ENCODE data around the gene PRKAR1B.

- TF ChIP-seq CBX3 (IDR thresholded peaks at IDR 0.05; ENCODE audit: borderline replicate concordance, low read depth) (no peak), RCOR1 (conservative IDR thresholded peaks at IDR 0.05; ENCODE audit: low read depth, low read length) (no peak)
These were observed 155.2 kb downstream of the PRKAR1B start for GRCh38 chr7:571718-572415.

Data from GM12878 (cell line).